C4-2B (cell line): Measurements from ENCODE around the gene ZNF407.

Experiments used
- H3K27ac ChIP-seq: fragments of 450-650 bp; 2 replicates; pipeline ENCODE4 v1.5.1; 2017
- CTCF ChIP-seq: fragments of 450-650 bp; conservative IDR thresholded peaks from 2 replicates; pipeline ENCODE4 v1.5.1; 2017; ENCODE audit warnings: mild to moderate bottlenecking
- ZFX ChIP-seq: fragments of 450-650 bp; IDR thresholded peaks from 2 replicates; pipeline ENCODE4 v1.6.1; 2017

ZNF407 gene

GRCh38 chr18:74790451-74790850, 192.8 kb downstream of the ZNF407 start:
- TF ChIP-seq ZFX (no peak), CTCF (no peak)
- H3K27ac ChIP-seq: no peak overlapping the region

- no peak for TF ChIP-seq ZFX
- TF ChIP-seq CTCF: no peak
- no peak overlapping the region for H3K27ac ChIP-seq
Measured at GRCh38 chr18:74791501-74792194, 194.0 kb downstream of the ZNF407 start.

- H3K27ac ChIP-seq: no peak overlapping the region
- TF ChIP-seq ZFX: no peak
- TF ChIP-seq CTCF: no peak
Measured at GRCh38 chr18:74793746-74794145, 196.1 kb downstream of the ZNF407 start.

- H3K27ac ChIP-seq: no peak overlapping the region
- no peak for TF ChIP-seq CTCF
Measured at GRCh38 chr18:74795751-74796150, 198.1 kb downstream of the ZNF407 start.

- TF ChIP-seq CTCF (no peak), ZFX (no peak)
- H3K27ac ChIP-seq: no peak overlapping the region
Measured at GRCh38 chr18:74796211-74796610, 198.5 kb downstream of the ZNF407 start.

GRCh38 chr18:74796841-74797576, 199.3 kb downstream of the ZNF407 start:
- TF ChIP-seq ZFX: no peak
- TF ChIP-seq CTCF: no peak
- H3K27ac ChIP-seq: no peak overlapping the region

GRCh38 chr18:74797577-74798151, 200.0 kb downstream of the ZNF407 start:
- no peak overlapping the region for H3K27ac ChIP-seq
- no peak for TF ChIP-seq CTCF
- no peak for TF ChIP-seq ZFX
